Ovary (tissue), 3 donors: Measurements from ENCODE around the gene GUCD1.

Experiments used
- CTCF ChIP-seq, 3 donors: fragments of 450-650 bp in 2 of 3; fragments of 200-600 bp in 1 of 3; IDR thresholded peaks; one replicate each; pipeline versions ENCODE4 v1.5.1 to v1.8.0; 2016 to 2022; ENCODE audit warnings: antibody characterized with exemption in 3 of 3, mild to moderate bottlenecking in 1 of 3
- EP300 ChIP-seq: sonication (generic); formaldehyde crosslinking; IDR thresholded peaks from one replicate; pipeline ENCODE4 v1.6.1; 2017; ENCODE audit warnings: antibody characterized with exemption
- POLR2A ChIP-seq: fragments of 450-650 bp; IDR thresholded peaks from one replicate; pipeline ENCODE4 v1.6.1; 2017; ENCODE audit warnings: antibody characterized with exemption, mild to moderate bottlenecking, moderate library complexity
- donor health status: DM: no; HTN: no; CAD: no.

GRCh38 chr22:24566899-24567511 lies 12.1 kb upstream of the GUCD1 start:
- TF ChIP-seq CTCF (IDR thresholded peaks at IDR 0.05) (no peak), POLR2A (no peak), EP300 (no peak)
